LNCAP (cell line): ENCODE data around the gene OLFM2.

ENCODE experiments used
- CTCF ChIP-seq: fragments of 450-650 bp; IDR thresholded peaks from 2 replicates; pipeline ENCODE4 v1.5.1; 2017; ENCODE audit warnings: mild to moderate bottlenecking

The OLFM2 gene

GRCh38 chr19:9808855-9809824 is 127.2 kb downstream of the OLFM2 start:
- TF ChIP-seq CTCF = no peak

DNA sequence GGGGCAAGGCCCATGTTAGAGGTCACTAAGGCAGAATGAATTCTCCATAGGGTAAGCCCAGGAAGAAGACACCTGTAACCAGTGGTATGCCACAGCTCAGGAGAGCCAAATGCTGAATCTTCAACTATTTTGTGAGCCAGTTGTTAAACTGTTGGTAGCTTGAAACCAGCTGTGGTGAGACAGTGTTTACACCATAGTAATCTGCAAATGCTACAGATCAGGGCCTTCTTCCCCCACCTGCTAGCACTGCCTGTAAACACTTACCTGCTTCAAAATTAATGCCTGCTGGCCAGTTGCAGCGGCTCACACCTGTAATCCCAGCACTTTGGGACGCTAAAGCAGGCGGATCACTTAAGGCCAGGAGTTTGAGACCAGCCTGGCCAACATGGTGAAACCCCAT is 129.5 kb downstream of the OLFM2 start:
- no peak for TF ChIP-seq CTCF
